Brain pericyte (primary cell): ENCODE results near the gene MRPL36.

Experiments
- DNase-seq: peaks from one replicate; pipeline ENCODE4 v3.0.0-alpha.2; 2012; ENCODE audit warnings: low read depth, low spot score

MRPL36 gene

GRCh38 chr5:1782385-1783215 is 17.0 kb downstream of the MRPL36 start:
- no peak for DNase-seq

GRCh38 chr5:1781726-1782384 is 17.8 kb downstream of the MRPL36 start:
- DNase-seq, result no peak

- no peak for DNase-seq
These were observed 18.5 kb downstream of the MRPL36 start for GRCh38 chr5:1781107-1781506.

- no peak for DNase-seq
These were observed 19.1 kb downstream of the MRPL36 start for GRCh38 chr5:1780614-1780930.

- DNase-seq, result no peak
These were observed 19.6 kb downstream of the MRPL36 start for GRCh38 chr5:1779782-1780613.

GRCh38 chr5:1779021-1779680 is 20.5 kb downstream of the MRPL36 start:
- DNase-seq, result no peak

- DNase-seq, result no peak
These were observed 21.3 kb downstream of the MRPL36 start for GRCh38 chr5:1778138-1779020.

GRCh38 chr5:1777281-1778137 is 22.1 kb downstream of the MRPL36 start:
- DNase-seq, result no peak

GRCh38 chr5:1776831-1777230 is 22.8 kb downstream of the MRPL36 start:
- no peak for DNase-seq

GRCh38 chr5:1772634-1773033 is 27.0 kb downstream of the MRPL36 start:
- no peak for DNase-seq

- no peak for DNase-seq
These were observed 28.2 kb downstream of the MRPL36 start for GRCh38 chr5:1771149-1772065.

GRCh38 chr5:1770443-1770802 is 29.2 kb downstream of the MRPL36 start:
- no peak for DNase-seq

GRCh38 chr5:1769752-1770442 is 29.7 kb downstream of the MRPL36 start:
- no peak for DNase-seq

GRCh38 chr5:1769017-1769640 is 30.5 kb downstream of the MRPL36 start:
- DNase-seq, result no peak

- no peak for DNase-seq
These were observed 31.2 kb downstream of the MRPL36 start for GRCh38 chr5:1768283-1769000.

- no peak for DNase-seq
These were observed 31.9 kb downstream of the MRPL36 start for GRCh38 chr5:1767524-1768282.

GRCh38 chr5:1765880-1766235 is 33.8 kb downstream of the MRPL36 start:
- DNase-seq, result no peak
